ENCODE measurements around the gene DHRSX.

GRCh38 chrX:2373615-2374014 lies 127.2 kb downstream of the DHRSX start:
- no peak for TF ChIP-seq CTCF (IDR thresholded peaks at IDR 0.05; ENCODE audit: low read depth, low read length, poor library complexity, severe bottlenecking)
- TF ChIP-seq EZH2phosphoT487 (IDR thresholded peaks at IDR 0.05; ENCODE audit: borderline replicate concordance, low read length) = no peak
